Smooth muscle cell of the brain vasculature (primary cell): ENCODE data around the gene EML2.

ENCODE experiments used
- DNase-seq: peaks from one replicate; pipeline ENCODE4 v3.0.0-alpha.2; 2012; ENCODE audit warnings: low read depth, low spot score

EML2 gene

GRCh38 chr19:45589768-45590167 lies 49.4 kb downstream of the EML2 start:
- DNase-seq = no peak

- no peak for DNase-seq
These were observed 51.3 kb downstream of the EML2 start for GRCh38 chr19:45587873-45588272.

DNA sequence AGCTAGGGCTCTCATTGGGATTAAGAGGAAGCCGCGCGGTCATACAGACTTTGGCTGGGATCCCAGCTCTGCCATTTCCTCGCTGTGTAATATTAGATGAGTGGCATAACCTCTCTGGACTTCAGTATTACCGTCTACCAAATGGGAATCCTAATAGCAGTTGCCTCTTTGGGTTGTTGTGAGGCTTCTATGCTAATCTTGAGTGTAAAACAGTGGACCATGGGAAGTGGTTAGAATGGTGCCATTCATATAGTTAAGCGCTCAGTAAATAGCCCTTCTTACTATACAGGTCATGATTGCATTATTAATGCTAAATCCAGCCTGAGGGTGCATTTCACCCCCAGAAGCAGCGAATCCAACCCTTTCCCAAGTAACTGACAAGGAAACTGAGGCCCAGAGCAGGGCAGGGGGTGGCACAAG lies 54.0 kb downstream of the EML2 start:
- no peak for DNase-seq

GRCh38 chr19:45584332-45585157 lies 54.7 kb downstream of the EML2 start, which contains the start of gene OPA3:
Gene OPA3, minus strand, starts transcription at chr19:45584802. Its CDS starts 38 bp downstream, at chr19:45584764.
- peak; percentile 100 for DNase-seq

DNA sequence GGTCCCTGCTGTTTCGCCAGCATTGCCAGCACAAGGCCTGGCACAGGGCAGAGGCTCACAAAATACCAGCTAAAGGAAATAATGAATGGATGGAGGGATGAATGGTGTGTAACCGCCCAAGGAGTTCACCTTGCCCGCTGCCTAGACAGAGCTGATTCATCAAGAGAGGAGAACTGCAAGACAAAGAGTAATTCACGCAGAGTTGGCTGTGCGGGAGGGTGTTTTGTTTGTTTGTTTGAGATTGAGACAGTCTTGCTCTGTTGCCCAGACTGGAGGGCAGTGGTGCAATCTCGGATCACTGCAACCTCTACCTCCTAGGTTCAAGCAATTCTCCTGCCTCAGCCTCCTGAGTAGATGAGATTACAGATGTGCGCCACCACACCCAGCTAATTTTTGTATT lies 57.6 kb downstream of the EML2 start:
- DNase-seq = no peak

DNA sequence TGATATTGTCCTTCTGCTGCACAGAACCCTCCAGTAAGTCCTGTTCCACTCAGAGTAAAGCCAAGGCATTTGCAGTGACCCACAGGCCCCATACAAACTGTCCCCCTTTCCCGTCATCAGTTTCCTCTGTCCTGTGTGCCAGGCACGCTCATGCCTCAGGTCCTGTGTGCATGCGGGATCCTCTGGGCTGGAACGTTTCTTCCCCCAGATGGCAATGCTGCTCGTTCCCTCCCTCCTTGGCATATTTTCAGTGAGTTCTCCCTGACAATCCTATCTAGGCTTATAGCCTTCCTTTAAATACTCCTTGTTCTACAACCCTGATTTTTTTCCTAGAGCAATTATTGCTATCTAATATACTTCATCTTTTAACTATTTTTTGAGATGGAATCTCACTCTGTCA lies 60.3 kb downstream of the EML2 start:
- DNase-seq = no peak

DNA sequence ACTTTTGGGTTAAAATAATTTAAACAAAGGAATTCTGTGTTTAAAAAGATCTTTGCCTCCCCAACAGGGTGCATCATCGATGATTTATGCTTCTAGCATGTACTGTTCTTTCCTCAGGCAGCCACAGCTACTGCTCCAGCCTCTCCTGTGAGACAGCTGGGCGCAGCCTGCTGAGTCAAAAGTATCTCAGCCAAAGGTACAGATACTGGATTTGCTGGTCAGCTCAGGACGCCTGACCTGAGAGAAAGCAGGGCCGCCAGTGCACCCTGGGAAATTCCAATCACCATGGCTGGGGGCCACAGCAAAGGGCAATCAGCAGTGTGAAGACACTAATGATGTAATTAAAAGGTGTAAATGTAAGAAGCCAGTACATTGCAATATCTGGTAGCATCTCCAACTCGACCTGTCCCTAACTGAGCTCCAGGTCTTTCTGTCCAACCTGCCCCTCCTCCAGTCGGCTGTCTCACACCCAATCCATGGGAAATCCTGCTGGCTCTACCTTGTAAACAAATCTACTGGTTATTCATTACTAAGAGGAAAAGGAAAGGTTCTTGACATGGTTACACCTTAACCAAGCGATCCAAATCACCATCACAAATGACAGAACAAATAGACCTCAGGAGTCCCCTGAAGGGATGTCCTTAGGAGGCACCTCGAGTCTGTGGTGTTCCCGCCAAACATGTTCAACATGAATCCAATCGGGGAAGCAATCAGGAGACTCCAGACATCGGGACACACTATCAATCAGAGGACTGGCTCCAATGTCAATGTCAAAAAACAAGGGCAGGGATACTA lies 61.9 kb downstream of the EML2 start:
- no peak for DNase-seq

DNA sequence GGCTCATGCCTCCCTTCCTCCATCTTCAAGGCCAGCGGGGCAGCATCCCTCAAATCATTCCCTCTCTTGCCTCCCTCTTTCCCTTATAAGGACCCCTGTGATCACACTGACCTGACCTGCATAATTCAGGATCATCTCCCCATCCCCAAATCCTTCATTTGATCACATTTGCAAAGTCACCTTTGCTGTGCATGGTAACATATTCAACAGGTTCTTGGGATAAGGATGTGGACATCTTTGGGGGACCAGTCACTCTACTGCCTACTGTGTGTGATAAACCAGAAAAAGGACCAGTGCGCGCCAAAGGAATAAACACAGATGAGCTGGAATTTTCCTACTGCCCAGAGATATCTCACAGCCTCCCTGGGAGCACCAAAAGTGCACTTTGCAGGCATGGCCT lies 62.5 kb downstream of the EML2 start:
- DNase-seq = no peak

- DNase-seq = no peak
These were observed 64.0 kb downstream of the EML2 start for GRCh38 chr19:45575216-45575615.

- no peak for DNase-seq
These were observed 64.7 kb downstream of the EML2 start for GRCh38 chr19:45574526-45574925.

DNA sequence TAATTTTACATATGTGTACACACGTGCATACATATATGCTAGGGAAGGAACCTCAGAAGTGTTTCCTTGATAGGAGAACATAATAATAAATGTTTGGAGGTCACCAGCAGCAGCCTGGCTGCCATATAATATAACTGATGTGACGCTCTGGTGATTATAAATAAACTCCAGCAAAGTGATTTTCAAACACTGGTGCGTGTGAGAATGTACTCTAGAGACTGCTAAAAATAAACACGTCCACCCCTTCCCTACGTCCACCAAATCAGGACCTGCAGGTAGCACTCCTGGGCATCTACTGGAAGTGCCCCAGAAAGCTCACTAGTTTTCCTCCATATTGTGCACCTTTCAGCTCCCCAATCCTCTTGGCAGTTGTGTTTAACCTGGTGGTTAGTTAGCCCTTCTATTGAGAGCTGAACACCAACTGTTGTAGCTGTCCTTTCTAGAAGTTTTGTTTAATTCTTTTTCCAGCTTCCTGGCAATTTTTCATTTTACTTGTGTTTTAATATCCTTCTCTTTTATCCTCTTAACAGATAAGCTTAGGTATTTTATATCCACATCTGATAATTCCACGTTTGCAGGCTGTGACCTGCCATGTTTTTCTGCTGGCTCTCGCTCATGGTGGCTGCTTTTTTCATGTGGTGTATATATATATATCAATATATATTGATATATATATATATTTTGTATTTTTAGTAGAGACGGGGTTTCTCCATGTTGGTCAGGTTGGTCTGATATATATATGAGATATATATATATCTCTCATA lies 67.6 kb downstream of the EML2 start:
- no peak for DNase-seq

- no peak for DNase-seq
These were observed 69.4 kb downstream of the EML2 start for GRCh38 chr19:45569619-45570421.

DNA sequence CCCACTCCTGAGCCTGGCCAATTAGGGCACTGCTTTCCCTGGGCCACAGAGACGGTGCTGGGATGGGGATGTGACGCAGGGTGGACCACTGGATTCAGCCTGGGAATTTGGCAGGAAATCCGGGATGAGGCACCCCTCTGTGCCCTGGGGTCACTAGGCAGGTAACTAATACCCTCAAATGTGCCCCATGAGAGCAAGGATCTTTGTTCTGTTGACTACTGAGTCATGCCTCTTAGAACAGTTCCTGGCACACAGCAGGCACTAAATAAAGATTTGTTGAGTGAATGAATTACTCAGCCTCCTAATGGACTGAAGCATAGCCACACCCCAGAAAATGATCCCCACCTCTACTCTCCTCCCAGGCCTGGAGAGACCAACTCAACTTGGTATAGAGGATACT lies 70.5 kb downstream of the EML2 start:
- DNase-seq = no peak

GRCh38 chr19:45567609-45568008 lies 71.6 kb downstream of the EML2 start:
- DNase-seq = no peak

DNA sequence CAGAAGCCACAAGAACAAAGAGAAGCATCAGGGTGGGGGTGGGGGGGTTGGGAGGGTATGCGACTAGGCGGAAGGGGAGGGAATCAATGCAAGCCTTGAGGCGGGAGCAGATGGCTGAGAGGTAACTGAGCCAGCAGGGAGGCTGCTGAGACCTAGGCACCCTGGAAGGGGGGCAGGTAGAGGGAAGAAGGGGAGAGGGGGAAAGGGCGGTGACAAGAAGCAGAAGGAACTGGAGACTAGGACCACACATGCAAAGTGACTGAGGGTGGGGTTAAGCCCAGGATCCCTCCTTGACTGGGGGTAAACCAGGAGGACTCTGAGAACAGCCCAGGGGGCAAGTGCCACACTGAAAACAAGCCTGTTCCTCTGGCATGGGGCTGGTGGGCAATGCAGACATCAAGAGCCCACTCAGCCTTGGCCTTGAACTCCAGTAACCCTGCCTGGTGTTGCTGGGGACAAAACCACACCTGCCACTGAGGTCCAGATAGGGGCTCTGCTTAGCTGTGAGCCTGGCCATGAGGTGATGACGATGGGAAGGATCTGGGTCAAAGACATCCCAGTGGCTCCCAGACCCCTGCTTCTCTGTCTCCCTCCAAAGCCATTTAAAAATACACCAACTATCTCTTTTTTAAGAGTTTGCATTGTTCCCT lies 74.9 kb downstream of the EML2 start:
- DNase-seq = no peak

- no peak for DNase-seq
These were observed 78.5 kb downstream of the EML2 start for GRCh38 chr19:45560686-45561085.

- DNase-seq = no peak
These were observed 79.2 kb downstream of the EML2 start for GRCh38 chr19:45560038-45560437.
